H1 (cell line): ENCODE measurements around the gene CTSA.

ENCODE experiments used
- CHD2 ChIP-seq: IDR thresholded peaks from 2 replicates; pipeline ENCODE4 v1.6.1; 2012; ENCODE audit warnings: low read length, improper control_type of control experiment
- EZH2 ChIP-seq: fragments of 200-600 bp; sonication (generic); IDR thresholded peaks from 2 replicates; pipeline ENCODE4 v1.7.1; 2012; ENCODE audit warnings: low read depth, mild to moderate bottlenecking, moderate library complexity, low read length, inconsistent platforms; ENCODE audit not compliant: severe bottlenecking
- FOSL1 ChIP-seq: IDR thresholded peaks from 2 replicates; pipeline ENCODE4 v1.6.1; 2011; ENCODE audit warnings: mild to moderate bottlenecking, low read depth, low read length, moderate library complexity; ENCODE audit not compliant: insufficient read depth
- TBP ChIP-seq: IDR thresholded peaks from 2 replicates; pipeline ENCODE4 v1.6.1; 2011; ENCODE audit warnings: low read depth, low read length, improper control_type of control experiment
- TF ChIP-seq, protein P1 (sequence below), 3 experiments: IDR thresholded peaks; 1 replicate in 2 of 3; 2 replicates in 1 of 3; pipeline versions ENCODE4 v1.5.1 to v1.6.1; 2011; ENCODE audit warnings: low read length in 3 of 3, mild to moderate bottlenecking in 3 of 3, inconsistent platforms in 2 of 3, low read depth in 1 of 3, moderate library complexity in 1 of 3; ENCODE audit not compliant: insufficient read depth in 1 of 3; ENCODE audit errors: control extremely low read depth in 1 of 3

DNA sequence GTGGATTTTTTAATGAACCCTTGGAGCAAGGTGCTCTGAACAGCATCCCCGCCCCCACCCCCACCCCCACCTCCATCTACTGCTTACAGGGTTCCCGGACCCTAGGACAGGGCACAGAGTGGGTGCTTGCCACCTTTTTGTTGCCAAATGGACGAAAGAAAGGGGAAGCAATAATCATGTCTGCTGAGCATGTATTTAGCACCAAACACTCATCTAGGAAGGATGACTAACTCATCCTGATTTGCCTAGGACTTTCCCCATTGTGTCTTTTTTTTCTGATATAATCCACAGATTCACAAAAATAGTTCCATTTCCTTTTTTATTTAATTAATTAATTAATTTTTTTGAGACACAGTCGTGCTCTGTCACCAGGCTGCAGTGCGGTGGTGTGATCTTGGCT is 22.0 kb downstream of the CTSA start:
- no peak for TF ChIP-seq FOSL1
- no peak for TF ChIP-seq EZH2
- no peak for TF ChIP-seq CHD2
- TF ChIP-seq, protein P1, sequence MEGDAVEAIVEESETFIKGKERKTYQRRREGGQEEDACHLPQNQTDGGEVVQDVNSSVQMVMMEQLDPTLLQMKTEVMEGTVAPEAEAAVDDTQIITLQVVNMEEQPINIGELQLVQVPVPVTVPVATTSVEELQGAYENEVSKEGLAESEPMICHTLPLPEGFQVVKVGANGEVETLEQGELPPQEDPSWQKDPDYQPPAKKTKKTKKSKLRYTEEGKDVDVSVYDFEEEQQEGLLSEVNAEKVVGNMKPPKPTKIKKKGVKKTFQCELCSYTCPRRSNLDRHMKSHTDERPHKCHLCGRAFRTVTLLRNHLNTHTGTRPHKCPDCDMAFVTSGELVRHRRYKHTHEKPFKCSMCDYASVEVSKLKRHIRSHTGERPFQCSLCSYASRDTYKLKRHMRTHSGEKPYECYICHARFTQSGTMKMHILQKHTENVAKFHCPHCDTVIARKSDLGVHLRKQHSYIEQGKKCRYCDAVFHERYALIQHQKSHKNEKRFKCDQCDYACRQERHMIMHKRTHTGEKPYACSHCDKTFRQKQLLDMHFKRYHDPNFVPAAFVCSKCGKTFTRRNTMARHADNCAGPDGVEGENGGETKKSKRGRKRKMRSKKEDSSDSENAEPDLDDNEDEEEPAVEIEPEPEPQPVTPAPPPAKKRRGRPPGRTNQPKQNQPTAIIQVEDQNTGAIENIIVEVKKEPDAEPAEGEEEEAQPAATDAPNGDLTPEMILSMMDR (IDR thresholded peaks at IDR 0.05; ENCODE audit: control extremely low read depth in 1 of 3, insufficient read depth in 1 of 3, low read depth in 1 of 3, low read length in 3 of 3): no peak
- no peak for TF ChIP-seq TBP
